Peyer's patch (tissue), 4 donors: Measurements from ENCODE around the gene MYO15A.

ENCODE experiments used
- CTCF ChIP-seq, 6 experiments: fragments of 450-650 bp in 4 of 6; fragments of 200-600 bp in 2 of 6; sonication (generic) in 1 of 6; IDR thresholded peaks; one replicate each; pipeline ENCODE4 v1.5.1; 2017 to 2019; ENCODE audit warnings: antibody characterized with exemption in 6 of 6, mild to moderate bottlenecking in 3 of 6, moderate library complexity in 1 of 6
- POLR2A ChIP-seq, 2 donors: fragments of 450-650 bp; IDR thresholded peaks; one replicate each; pipeline ENCODE4 v1.5.1; 2017; ENCODE audit warnings: antibody characterized with exemption in 2 of 2, mild to moderate bottlenecking in 2 of 2, moderate library complexity in 2 of 2

- TF ChIP-seq CTCF (IDR thresholded peaks at IDR 0.05), result no peak
- no peak for TF ChIP-seq POLR2A (IDR thresholded peaks at IDR 0.05)
Observed at GRCh38 chr17:18225121-18225641, 116.6 kb downstream of the MYO15A start, which contains the start of gene LLGL1.
